RWPE1 (cell line): ENCODE data around the gene MBP.
A peak's percentile ranks its signal among the peaks of the same experiment; 100 is the strongest.

ENCODE experiments used
- CTCF ChIA-PET: fragments of 350-600 bp; sonication (Branson Sonifier 250); formaldehyde crosslinking; extraction: SDS; loops from one replicate; lab custom pipeline; 2021; lab: Yijun Ruan, JAX
- POLR2A ChIA-PET: fragments of 400-600 bp; formaldehyde crosslinking; extraction: SDS; loops from one replicate; lab custom pipeline; 2020; ENCODE audit warnings: antibody characterized with exemption; ENCODE audit not compliant: low non-redundant PET; lab: Yijun Ruan, JAX
- DNase-seq: peaks from one replicate; pipeline ENCODE4 v3.0.0; 2012; ENCODE audit warnings: low spot score
- H3K27ac ChIP-seq: fragments of 450-650 bp; 2 replicates; pipeline ENCODE4 v1.5.1; 2017
- TF ChIP-seq, protein P1 (sequence below): fragments of 450-650 bp; conservative IDR thresholded peaks from 2 replicates; pipeline ENCODE4 v1.5.1; 2017; ENCODE audit warnings: low read depth, mild to moderate bottlenecking

The MBP gene

DNA sequence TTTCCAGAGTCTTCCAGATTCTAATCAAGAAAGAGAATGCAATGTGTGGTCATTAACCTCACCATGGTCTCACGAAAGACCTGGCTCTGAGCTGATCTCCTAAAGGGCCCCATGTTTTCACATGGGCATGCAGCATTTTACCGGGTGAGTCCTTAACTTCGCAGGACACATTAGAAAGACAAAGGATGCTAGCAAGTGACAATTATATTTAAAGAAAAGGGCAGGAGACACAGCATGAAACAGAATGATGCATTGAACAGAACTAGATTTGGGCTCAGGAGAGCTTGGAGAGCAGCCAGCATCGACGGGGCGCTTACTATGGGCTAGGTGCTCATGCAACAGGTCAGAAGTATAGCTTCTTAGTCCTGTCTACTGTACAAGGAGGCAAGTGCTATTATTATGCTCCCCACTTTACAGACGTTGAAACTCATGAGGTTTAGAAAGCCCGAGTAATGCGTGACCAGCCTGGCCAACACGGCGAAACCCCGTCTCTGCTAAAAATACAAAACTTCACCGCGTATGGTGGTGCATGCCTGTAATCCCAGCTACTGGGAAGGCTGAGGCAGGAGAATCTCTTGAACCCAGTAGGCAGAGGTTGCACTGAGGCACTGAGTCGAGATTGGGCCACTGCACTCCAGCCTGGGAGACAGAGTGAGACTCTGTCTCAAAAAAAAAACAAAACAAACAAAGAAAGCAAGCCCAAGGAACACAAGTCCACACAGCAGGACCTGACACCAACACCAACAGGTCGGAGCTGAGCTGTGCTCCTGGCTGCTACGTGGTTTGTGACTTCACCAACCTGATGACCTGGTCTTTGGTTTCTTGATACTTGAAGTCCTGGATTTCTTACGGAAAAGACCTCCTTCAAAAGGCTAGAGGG, 16.1 kb downstream of the MBP start:
- ChIA-PET POLR2A (no interaction called here), CTCF (no interaction called here)
- DNase-seq = no peak
- H3K27ac ChIP-seq = peak overlapping the region; percentile 20; the same call in 1 of the 2 replicates
- TF ChIP-seq, protein P1, sequence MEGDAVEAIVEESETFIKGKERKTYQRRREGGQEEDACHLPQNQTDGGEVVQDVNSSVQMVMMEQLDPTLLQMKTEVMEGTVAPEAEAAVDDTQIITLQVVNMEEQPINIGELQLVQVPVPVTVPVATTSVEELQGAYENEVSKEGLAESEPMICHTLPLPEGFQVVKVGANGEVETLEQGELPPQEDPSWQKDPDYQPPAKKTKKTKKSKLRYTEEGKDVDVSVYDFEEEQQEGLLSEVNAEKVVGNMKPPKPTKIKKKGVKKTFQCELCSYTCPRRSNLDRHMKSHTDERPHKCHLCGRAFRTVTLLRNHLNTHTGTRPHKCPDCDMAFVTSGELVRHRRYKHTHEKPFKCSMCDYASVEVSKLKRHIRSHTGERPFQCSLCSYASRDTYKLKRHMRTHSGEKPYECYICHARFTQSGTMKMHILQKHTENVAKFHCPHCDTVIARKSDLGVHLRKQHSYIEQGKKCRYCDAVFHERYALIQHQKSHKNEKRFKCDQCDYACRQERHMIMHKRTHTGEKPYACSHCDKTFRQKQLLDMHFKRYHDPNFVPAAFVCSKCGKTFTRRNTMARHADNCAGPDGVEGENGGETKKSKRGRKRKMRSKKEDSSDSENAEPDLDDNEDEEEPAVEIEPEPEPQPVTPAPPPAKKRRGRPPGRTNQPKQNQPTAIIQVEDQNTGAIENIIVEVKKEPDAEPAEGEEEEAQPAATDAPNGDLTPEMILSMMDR = no peak

DNA sequence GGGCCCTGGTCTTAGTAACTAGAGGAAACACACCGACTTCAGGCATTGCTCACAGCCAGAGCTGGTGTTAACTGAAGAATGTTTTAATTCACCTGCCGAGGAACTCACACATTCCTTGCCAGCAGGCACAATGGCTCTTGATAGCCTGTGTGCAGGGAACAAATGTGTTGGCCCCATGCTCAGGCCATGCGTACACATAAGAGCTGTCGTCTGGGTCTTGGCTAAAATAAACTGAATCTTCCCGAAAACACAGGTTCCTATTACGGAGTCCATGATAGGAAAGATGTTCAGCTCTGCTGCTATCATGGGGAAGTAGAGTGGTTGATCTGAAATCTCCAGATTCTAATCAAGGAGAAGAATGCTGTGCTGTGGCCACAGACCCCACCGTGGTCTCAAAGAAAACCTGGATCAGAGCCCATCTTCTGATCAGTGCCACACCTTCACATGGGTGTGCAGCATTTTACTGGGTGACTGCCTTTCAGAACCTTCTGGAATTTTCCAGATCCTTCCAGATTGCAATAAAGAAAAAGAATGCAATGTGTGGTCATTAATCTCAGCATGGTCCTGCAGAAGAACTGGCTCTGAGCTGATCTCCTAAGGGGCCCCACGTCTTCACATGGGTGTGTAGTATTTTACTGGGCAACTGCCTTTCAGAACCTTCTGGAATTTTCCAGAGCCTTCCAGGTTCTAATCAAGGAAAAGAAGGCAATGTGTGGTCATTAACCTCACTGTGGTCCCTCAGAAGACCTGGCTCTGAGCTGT, 17.2 kb downstream of the MBP start:
- no peak for DNase-seq
- ChIA-PET CTCF (no interaction called here), POLR2A (no interaction called here)
- TF ChIP-seq, protein P1 = no peak
- peak overlapping the region; percentile 96 for H3K27ac ChIP-seq

DNA sequence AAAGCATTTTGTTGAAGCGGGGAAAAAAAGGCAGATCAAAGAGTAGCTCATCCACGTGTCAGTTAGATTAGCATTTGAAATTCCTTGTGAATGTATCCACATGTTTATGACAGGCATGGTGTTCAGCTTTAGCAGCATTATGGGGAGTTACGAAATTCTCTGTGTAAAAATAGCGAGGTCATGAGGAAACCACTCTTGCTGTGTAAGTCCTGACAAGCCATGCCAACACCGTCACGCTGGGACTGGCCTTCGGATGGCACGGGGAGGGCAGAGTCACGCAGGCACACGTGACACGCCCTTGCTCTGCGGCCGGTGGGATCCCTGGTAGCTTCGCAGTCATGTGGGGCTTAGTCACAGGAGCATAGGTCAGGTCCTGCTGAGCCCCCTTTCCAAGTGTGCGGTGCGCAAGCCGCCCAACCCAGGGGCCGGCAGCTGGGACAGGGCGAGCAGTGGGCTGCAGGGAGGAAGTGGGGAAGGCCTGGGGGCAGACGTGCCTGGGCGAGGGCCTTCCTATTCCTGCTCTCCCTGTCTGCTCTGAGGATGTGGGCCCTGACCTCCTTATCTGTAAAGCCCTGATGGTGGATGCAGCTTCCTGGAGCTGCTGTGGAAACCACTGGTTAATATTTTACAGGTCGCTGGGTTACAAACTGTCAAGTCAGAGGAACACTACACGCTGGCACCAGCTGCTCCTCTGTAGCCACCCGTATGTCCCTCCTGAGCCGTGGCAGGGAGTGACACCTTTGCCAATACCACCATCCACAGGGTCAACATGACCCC, 18.0 kb downstream of the MBP start:
- TF ChIP-seq, protein P1 = no peak
- peak overlapping the region; percentile 96 for H3K27ac ChIP-seq
- peak; percentile 90 for DNase-seq
- CTCF ChIA-PET = interaction anchor here (0.6 kb wide), 1 partner anchor 538 kb away, joined by 3 read pairs; no protein-coding TSS in a partner anchor
- POLR2A ChIA-PET = interaction anchor here (0.5 to 0.6 kb wide), 2 partner anchors 17 to 293 kb away, joined by 3 to 8 read pairs; no protein-coding TSS in a partner anchor

DNA sequence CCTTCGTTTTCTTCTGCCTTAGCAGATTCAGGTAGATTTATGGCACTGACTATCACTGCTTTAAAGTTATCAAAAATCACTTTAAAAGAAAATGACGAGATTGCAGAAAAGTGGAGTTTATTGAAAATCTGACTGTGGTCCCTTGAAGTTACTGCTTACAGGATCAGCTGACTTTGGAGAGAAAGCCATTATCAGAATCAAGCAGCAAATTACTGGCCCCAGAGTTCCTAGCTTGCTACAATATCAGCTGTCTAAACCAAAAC, 18.5 kb downstream of the MBP start:
- TF ChIP-seq, protein P1 = no peak
- POLR2A ChIA-PET = interaction anchor here (0.5 to 0.6 kb wide), 2 partner anchors 17 to 293 kb away, joined by 3 to 8 read pairs; no protein-coding TSS in a partner anchor
- CTCF ChIA-PET = interaction anchor here (0.6 kb wide), 1 partner anchor 538 kb away, joined by 3 read pairs; no protein-coding TSS in a partner anchor
- no peak for DNase-seq
- H3K27ac ChIP-seq = peak overlapping the region; percentile 96

DNA sequence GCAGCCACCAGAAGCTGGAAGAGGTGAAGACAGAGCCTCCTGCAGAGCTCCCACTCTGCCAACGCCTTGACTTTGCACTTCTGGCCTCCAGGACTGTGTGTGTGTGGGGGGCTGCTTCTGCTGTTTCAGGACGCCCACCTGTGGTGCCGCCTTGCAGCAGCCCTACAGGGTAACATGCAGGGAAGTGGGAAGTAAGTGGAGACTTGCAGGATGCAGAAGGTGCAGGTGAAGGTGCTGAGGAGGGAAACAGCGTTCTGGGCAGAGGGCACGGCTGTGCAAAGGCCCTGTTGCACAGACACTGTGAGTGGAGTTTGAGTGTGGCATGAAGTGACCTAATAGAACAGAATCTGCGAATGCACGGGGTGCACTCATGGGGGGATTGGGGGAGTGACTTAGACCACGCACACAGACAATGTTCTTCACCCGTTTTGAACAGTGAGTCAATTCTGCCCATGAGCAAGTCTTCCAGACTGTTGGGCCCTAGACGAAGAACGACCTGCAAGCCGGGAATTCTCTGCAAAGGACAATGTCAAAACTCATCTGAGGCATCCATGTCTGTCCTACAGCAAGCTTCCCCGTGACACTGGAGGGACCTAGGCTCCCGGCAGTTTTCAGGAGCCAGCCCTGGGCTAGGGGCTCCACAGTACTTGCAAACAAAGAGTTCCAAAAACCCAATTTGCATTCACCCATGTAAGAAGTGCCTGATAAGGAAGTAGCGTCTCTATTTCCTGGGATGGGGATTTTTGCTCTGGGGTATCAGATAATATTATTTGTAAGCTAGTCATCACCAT, 19.0 kb downstream of the MBP start:
- no peak for DNase-seq
- H3K27ac ChIP-seq = peak overlapping the region; percentile 96
- POLR2A ChIA-PET = interaction anchor here (0.6 kb wide), 1 partner anchor 292 kb away, joined by 8 read pairs; no protein-coding TSS in a partner anchor
- TF ChIP-seq, protein P1 = no peak
- CTCF ChIA-PET = no interaction called here
